GM21576 (cell line): Measurements from ENCODE around the gene FAS.

Source experiments
- ATAC-seq: cut with Tn5 transposase; IDR thresholded peaks from one replicate; pipeline ENCODE4 v1.9.1; 2021; ENCODE audit warnings: mild to moderate bottlenecking, moderate library complexity; ENCODE audit not compliant: unreplicated experiment

Gene FAS

DNA sequence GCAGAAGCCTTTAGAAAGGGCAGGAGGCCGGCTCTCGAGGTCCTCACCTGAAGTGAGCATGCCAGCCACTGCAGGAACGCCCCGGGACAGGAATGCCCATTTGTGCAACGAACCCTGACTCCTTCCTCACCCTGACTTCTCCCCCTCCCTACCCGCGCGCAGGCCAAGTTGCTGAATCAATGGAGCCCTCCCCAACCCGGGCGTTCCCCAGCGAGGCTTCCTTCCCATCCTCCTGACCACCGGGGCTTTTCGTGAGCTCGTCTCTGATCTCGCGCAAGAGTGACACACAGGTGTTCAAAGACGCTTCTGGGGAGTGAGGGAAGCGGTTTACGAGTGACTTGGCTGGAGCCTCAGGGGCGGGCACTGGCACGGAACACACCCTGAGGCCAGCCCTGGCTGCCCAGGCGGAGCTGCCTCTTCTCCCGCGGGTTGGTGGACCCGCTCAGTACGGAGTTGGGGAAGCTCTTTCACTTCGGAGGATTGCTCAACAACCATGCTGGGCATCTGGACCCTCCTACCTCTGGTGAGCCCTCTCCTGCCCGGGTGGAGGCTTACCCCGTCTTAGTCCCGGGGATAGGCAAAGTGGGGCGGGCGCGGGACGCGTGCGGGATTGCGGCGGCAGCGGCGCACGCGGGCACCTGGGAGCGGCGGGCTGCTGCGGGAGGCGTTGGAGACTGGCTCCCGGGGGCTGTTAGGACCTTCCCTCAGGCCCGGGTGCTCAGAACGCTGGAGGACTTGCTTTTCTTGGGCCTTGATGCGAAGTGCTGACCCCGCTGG, at the start of gene FAS:
TSS of gene FAS (plus strand) at position 415 of the 777 bp plus-strand sequence. CDS start at position 494, 79 bp downstream.
- ATAC-seq, result peak; percentile 62

GRCh38 chr10:88941026-88941425, 49.6 kb upstream of the FAS start:
- no peak for ATAC-seq

DNA sequence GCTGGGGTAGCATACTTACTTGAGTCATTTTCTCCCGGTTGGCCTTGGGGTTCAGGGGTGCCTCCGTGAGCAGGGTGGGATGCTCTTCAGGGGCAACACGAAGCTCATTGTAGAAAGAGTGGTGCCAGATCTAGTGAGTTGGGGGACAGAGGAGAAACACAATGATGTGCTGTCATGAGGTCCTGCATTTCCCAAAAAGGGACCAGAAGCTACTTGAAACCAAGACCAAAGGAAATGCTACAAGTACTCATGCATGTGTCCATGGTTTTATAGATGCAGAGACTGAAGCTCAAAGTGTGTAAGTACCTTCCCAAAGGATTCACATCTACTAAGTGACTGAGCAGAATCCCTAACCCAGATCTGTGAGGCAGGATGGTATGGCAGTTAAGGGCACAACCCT, 46.8 kb upstream of the FAS start:
- no peak for ATAC-seq

GRCh38 chr10:88944813-88945212, 45.8 kb upstream of the FAS start:
- ATAC-seq, result peak; percentile 63

DNA sequence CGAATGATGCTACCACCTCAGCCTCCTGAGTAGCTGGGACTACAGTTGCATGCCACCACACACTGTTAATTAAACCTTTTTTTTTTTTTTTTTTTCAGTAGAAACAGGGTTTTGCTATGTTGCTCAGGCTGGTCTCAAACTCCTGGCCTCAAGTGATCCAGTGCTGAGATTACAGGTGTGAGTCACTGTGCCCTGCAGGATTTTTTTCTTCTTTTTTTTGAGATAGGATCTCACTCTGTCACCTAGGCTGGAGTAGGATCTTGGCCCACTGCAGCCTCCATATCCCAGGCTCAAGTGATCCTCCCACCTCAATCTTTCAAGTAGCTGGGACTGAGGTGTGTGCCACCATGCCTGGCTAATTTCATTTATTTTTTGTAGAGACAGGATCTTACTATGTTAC, 44.4 kb upstream of the FAS start:
- no peak for ATAC-seq

- ATAC-seq, result no peak
Observed at GRCh38 chr10:88946965-88947590, 43.5 kb upstream of the FAS start.

DNA sequence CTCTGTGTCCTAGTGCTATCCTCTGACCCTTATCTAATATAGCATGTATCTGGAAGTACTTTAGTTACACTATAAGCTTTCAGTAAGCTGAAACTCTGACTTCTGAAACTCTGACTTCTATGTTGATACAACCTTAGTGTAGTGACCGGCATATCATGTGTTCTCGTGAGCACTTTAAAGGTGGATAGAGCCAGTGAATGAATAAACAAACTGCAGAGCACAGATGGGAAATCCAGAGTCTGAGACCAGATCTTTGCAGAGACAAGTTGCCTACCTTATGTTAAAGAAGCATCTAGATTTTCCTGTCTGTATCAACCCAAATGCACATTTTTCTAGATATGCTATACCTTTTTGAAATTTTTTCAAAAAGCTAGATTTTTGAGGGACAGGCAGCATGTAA, 41.5 kb upstream of the FAS start:
- no peak for ATAC-seq

GRCh38 chr10:88949912-88950837, 40.4 kb upstream of the FAS start:
- ATAC-seq, result no peak

- no peak for ATAC-seq
Observed at GRCh38 chr10:88952647-88953111, 37.9 kb upstream of the FAS start, which contains the start of gene ACTA2. Gene ACTA2 (minus strand): TSS chr10:88952773. CDS start chr10:88948930, 3,843 bp downstream.

- ATAC-seq, result no peak
Observed at GRCh38 chr10:88953662-88954061, 36.9 kb upstream of the FAS start.

DNA sequence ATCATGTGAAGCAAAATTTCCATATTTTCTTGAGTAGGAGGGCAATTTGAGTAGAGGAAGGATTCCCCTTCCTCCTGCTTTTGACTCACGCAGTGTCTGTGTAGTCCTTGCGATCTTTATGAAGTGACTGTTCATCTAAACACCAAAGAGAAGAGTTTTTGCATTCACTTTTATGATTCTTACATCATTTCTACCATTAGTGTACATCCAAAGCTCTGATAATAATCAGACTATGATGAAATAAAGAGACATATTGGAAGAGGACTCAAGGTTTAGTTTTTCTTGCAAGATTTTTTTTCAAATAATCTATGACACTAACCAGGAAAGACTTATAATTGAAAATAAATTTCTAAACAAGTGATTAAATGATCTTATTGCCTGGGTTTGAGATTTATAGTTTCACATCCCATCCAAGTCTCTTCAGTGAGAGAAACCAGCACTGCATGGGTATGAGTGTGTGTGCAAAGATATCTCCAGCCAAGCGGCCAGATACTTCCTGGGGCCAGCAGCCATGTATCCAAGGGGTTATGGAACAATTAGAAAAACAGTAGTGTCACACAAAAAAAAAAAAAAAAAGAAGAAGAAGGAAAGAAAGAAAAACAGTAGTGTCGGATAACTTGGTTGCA, 36.0 kb upstream of the FAS start:
- no peak for ATAC-seq

DNA sequence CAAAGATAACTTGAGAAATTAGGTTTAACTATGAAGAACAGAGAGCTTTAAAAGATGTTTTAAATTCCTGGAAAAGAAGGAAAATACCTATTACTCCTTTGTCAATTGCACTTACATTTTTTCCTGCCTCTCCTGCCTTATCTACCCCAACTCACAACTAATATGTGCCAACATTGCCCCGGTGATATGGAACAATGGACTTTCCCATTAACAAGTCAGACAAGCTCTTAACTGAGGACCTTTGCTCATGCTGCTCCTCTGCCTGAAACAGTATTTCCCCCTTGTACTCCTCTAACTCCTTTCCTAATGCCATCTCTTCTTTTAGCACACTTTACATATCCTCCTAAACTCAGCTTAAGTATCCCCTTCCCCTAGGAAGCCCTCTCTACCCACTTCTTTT, 33.2 kb upstream of the FAS start:
- no peak for ATAC-seq

- ATAC-seq, result no peak
Observed at GRCh38 chr10:88958721-88959120, 31.9 kb upstream of the FAS start.

- no peak for ATAC-seq
Observed at GRCh38 chr10:88960802-88961201, 29.8 kb upstream of the FAS start.

- ATAC-seq, result no peak
Observed at GRCh38 chr10:88961266-88961665, 29.3 kb upstream of the FAS start.

DNA sequence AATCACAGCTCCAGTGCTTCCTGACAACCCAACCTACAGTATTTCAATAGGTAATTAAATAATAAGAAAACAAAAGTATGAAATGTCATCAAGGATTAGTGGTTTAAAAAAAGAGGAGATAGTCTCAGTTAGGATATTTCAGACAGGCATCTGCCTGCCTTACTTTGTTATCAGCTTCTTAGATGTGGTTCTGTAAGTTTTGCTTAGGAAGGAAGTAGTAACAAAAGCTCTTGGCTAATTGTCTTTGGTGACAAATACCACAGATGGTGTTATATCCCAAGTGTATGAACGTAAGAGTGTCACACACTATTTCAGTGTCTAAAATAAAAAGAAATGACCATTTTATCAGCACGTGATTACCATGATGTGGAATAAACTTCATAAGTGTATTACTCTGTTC, 28.3 kb upstream of the FAS start:
- ATAC-seq, result no peak

GRCh38 chr10:88963318-88963717, 27.3 kb upstream of the FAS start:
- ATAC-seq, result no peak

DNA sequence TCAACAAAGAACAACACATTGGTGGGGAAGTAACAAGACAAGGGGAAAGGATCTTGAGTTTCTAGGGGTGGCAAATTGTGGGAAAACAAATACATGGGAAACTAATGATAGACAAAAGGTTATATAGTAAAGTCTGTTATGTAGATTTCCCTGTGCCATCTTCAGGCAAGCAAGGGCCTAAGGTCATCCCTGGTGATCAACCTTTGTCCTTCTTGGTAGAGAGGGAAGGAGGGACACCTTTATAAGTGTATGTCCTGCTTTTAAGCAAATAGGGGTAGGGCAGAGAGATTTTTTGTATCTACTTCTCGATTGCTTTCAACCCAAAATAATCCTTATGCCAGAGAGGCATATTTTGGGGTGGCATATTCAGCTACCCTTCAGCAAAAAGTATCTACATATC, 26.2 kb upstream of the FAS start:
- ATAC-seq, result no peak

GRCh38 chr10:88964869-88965415, 25.7 kb upstream of the FAS start:
- no peak for ATAC-seq

DNA sequence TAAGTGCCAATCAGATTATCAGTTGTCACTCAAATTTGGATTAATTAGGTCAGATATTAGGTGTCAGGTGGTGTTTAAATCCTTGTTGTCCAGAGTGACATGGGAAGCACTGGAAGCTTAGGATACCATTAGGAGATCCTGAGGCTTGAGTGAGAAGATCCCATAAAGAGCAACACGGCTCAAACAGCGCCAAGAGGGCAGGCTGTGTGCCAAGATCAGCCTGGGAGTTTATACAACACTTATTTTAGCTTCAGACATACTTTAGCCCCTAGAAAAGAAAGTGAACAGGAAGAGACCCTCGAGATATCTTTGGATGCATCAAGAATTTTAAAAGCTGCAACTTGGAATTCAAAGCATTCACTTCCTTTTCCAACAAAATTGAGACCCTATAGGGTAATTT, 23.8 kb upstream of the FAS start:
- ATAC-seq, result no peak

DNA sequence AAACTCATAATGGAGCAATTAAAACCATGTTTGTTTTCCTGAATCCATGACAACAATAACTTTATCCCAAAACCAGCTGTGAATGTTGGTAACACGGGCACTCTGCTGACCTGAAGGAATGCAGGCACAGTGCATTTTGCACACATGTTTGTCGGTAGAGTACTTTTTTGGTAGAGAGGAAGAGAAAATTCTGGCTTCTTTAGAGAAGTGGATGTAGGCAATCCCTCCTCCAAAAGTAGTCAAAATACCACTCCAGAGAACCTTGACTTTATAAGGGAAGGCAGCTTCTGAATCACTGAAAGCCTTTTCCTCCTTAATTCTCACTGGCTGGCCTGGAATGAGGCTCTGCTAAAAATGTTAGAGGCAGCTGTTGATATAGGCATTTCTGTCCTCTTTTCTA, 22.2 kb upstream of the FAS start:
- ATAC-seq, result no peak
